Effector CD8-positive, alpha-beta T cell (primary cell): ENCODE data around the gene EPOP.
A peak's percentile ranks its signal among the peaks of the same experiment; 100 is the strongest.

Source experiments
- DNase-seq: peaks from one replicate; lab custom pipeline; 2025; lab: John Stamatoyannopoulos, UW

EPOP gene

DNA sequence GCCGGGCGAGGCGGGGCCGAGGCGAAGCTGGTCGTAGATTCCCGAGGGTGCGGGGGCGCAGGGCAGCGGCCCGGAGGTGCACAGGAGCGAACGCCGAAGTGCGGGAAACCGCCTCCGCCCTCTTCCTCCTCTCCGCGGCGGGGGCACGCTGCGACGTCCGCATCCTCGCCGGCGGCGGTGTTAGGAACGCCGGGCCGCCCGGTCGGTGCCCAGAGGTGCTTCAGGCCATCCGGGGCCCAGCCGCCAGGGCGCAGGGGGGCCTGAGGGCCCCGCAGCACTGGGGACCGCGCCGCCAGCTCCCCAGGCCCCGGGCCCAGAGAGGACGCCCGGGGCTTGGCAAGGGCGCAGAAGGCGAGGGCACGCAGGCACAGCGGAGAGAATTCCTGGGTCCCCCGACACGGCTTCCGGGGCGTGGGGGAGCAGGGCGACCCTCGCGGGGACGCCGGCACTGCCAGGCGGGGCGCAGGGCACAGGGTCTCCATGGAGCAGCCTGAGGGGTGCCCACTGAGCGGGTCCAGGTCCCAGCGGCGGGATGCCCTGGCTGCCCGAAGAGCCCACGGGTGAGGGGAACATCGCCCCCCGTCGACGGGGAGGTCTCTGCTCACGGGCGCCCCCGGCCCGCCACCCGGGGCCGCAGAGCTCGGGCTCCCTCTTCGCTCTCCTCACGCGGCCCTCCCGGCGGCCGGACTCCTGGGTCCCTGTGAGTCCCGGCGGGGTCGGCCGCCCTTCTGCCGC, 576 bp downstream of the EPOP start:
- DNase-seq = no peak

DNA sequence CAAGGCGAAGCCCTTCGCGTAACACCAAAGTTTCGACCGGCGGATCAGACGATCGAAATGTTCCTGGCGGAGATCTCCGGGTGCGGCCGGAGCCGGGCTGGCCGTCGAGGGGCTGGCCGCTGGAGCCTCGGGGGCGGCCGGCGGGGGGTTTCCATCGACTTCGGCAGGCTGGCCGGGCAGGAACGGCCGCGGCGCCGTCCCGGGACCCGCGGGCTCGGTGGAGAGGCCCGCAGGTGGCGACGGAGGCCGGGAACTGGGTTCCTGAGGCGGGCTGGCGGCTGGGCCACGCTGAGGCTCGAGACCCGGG, 1.1 kb downstream of the EPOP start:
- no peak for DNase-seq

GRCh38 chr17:38672788-38673706, 1.7 kb downstream of the EPOP start:
- no peak for DNase-seq

GRCh38 chr17:38671939-38672720, 2.6 kb downstream of the EPOP start:
- DNase-seq = no peak

DNA sequence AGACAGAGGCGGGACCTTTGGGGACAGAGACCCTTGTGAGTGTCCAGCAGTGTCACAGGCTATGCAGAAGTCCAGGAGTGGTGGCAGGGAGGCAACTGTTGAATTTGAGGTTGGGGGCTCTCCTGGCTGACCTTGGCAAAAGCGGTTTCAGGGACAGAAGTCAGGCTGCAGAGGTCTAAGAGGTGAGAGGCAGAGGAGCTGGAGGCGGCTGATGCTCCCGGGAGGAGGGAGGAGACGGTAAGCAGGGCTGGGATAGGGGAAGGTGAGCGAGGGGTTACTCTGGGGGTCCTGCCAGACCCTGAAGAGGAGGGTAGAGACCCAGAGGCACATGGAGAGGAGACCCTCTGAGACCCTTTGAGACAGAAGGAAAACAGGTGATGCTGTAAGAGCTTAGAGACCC, 5.2 kb downstream of the EPOP start:
- DNase-seq = no peak

- no peak for DNase-seq
Observed at GRCh38 chr17:38667787-38668122, 7.0 kb downstream of the EPOP start.

GRCh38 chr17:38667099-38667786, 7.5 kb downstream of the EPOP start:
- DNase-seq = peak; percentile 17

DNA sequence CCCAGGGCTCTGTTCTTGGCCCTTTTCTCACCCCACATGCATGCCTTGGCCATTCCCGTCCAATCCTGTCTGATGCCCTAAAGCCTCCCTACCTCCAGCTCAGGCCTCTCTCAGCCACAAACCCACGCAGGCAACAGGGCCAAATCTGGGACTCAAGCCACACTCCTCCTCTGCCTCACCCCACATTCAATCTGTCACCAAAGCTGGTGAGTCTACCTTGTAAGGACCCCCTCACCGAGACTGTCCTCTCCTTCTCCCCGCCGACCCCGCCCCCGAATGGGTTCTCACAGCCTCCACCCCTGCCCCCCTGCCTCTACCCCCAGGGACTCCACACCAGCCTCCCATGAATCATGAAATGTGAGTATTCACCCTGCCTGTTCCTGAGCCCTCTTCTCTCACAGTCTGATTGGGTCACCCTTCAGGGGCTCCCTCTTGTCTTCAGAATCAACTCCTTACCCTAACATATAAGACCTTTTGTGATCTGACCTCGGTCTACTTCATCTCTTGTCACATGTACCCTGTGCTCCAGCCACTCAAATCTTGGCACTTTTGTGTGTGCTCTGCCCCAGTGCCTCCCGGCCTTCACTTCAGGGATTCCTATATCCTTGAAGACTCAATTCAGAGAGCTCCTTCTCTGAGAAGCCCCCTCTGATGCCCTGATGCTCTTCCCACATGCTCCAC, 10.7 kb downstream of the EPOP start:
- no peak for DNase-seq

DNA sequence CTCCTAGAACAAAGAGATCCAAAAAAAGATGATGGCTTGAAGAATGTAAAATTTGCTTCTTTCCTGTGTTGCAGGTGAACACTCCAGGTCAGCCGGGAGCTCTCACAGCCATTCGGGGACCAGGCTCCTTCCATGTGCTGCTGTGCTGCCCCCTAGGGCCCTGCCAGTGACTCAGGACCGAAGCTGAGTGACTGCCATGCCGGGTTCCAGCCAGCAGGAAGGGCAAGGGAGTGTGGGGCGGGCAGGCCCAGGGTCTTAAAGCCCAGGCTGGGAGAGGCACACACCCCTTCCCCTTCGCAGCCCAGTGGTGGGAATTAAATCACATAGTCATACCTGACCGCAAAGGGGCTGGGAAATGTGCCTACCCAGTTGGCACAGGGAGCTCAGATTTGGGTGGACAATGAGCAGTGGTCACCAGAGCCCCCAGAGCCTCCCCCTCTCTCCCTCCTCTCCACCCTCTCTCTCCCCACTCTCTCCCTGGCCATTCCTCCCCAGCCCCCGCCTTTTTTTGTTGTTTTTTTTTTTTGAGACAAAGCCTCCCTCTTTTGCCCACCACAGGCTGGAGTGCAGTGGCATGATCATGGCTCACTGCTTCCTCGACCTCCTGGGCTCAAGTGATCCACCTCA, 11.5 kb downstream of the EPOP start:
- no peak for DNase-seq

GRCh38 chr17:38660097-38661025, 14.4 kb downstream of the EPOP start:
- no peak for DNase-seq

DNA sequence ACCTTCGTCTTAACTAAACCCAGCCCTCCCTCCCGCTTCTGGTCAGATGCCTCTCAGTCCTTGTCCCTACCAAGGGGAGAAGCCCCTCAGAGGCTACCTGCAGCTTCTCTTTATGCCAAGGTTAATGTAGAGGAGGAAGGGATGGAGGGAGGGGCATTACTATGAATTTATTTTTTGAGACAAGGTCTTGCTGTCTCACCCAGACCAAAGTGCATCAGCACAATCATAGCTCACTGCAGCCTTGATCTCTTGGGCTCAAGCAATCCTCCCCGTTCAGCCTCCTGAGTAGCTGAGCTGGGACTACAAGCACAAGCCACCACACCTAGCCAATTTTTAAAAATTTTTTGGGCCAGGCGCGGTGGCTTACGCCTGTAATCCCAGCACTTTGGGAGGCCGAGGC, 15.3 kb downstream of the EPOP start:
- DNase-seq = no peak

GRCh38 chr17:38658741-38659345, 15.9 kb downstream of the EPOP start:
- DNase-seq = no peak

GRCh38 chr17:38657824-38658740, 16.7 kb downstream of the EPOP start:
- no peak for DNase-seq

DNA sequence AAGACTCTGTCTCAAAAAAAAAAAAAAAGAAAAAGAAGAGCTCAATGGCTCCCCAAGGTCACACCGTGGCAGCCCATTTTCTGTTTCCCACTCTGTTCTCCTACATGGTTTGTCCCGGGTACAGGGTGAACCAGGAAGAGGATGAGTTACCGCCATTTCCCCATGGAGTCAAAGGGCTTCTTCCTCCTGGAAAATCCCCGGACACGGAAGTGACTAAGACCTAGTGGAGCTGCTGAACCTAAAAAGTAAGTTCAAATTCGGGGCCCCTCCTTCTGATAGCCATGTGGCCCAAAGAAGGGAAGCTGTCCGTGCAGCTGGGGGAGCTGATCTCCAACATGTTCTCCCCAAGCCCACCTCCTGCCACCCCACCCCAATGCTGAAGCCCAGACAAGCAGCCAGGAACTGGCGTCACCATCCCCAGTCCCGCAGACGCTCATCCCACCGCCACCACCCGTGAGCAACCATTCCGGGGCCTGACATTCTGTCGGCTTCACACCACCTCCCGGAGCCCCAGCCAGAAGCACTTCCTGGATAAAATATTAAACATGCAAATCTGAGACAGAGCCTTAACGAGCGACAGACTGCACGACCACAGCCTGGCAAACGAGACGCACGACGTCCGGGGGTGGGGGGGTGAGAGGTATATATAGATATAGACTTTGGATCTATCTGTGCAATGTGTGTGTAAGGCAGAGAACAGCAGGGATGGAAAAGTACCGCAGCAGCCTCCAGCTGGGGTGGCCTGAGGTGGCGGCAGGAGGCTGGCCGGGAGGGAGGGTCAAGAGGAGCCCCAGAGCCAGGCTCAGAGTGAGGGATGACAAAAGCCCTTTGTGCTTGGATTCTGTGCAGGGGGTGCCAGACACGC, 17.6 kb downstream of the EPOP start:
- no peak for DNase-seq

DNA sequence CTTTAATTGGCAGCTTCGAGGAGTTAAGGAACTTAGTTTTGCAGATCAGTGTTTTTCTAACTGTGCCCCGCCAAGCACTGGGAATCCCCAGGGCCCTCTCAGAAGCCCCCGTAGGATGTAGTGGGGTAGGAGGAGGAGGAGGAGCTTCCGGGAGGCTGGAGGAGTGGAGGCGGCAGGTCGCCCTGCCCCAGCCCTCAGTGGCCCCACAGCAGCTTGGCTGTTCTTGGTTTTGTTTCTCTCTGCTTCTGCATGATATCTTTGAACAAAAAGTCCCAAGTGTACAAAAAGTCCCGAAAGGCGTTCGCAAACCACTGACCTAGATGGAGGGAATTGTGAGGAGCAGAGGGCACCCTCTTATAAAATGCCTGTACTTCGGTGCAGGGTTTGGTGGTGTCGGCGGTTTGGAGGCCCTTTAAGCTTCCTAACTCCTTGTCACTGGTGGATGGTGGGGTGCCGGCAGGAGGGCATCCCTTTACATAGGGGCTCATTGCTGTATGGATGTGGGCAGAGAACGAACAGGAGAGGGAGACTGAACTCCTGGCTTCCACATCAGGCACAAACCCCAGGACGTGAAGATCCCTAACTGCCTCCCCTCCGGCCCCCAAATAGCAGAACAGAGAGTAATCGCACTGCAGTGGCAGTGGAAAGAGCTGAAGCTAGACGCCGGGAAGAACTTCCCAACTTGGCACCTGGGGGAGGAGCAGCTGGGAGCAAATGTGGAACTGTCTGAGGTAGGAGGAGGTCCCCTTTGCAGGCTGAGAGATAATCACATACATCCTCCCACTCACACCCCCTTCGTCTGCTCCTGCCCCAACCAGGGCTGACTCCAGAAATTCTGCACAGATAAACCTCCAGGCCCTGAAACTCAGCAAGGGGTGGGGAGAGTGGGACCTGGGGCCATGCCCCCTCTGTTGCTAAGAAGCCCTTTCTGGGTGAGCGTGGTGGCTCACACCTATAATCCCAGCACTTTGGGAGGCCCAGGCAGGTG, 20.1 kb downstream of the EPOP start:
- no peak for DNase-seq

DNA sequence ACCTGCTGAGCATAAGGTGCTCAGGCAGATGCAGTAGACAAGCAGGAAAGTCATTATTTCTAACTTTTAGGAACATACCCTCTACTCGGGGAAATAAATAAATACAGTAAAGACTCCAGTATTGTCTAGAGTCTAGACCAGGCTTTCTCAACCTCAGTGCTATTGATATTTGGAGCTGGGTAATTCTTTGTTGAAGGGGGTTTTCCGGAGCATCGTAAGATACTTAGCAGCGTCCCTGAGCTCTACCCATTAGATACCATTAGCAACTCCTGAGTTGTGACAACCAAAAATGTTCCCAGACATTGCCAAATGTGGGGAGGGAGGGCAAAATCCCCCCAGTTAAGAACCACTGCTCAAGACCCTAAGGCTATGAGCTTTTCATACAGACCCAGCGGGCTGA, 21.1 kb downstream of the EPOP start:
- no peak for DNase-seq
